Thyroid gland (tissue), 4 donors: ENCODE results near the gene AAGAB. TPM values are rescaled to one million over a fixed set of nuclear protein-coding genes. Genes with fewer than 3 reads are reported as not detected.

Experiments
- DNase-seq, 2 donors: peaks; one replicate each; pipeline ENCODE4 v3.0.0-alpha.2; 2019
- H3K27ac ChIP-seq, 3 donors: fragments of 200-600 bp; sonication (generic); 1 replicate in 2 of 3; 2 replicates in 1 of 3; pipeline ENCODE4 v1.5.1; 2016 to 2019; ENCODE audit warnings: mild to moderate bottlenecking in 1 of 3, moderate library complexity in 1 of 3
- H3K27me3 ChIP-seq: fragments of 200-600 bp; sonication (generic); one replicate; pipeline ENCODE4 v1.5.1; 2019
- H3K36me3 ChIP-seq, 2 donors: fragments of 200-600 bp; sonication (generic); one replicate each; pipeline ENCODE4 v1.5.1; 2016 to 2019
- H3K4me1 ChIP-seq, 2 donors: fragments of 200-600 bp; sonication (generic); one replicate each; pipeline ENCODE4 v1.5.1; 2017 to 2019
- H3K4me3 ChIP-seq, 3 donors: fragments of 200-600 bp; sonication (generic); replicated peaks in 1 of 3; 1 replicate in 2 of 3; 2 replicates in 1 of 3; pipeline ENCODE4 v1.5.1; 2016; ENCODE audit warnings: mild to moderate bottlenecking in 1 of 3
- H3K9me3 ChIP-seq: fragments of 200-600 bp; sonication (generic); one replicate; pipeline ENCODE4 v1.5.1; 2017
- CTCF ChIP-seq, 6 experiments: fragments of 200-600 bp in 3 of 6; fragments of 450-650 bp in 3 of 6; sonication (generic) in 3 of 6; IDR thresholded peaks; one replicate each; pipeline ENCODE4 v1.5.1; 2016 to 2019; ENCODE audit warnings: antibody characterized with exemption in 6 of 6, mild to moderate bottlenecking in 2 of 6, inconsistent platforms in 1 of 6, moderate library complexity in 1 of 6
- POLR2A ChIP-seq, 2 donors: fragments of 450-650 bp; IDR thresholded peaks; one replicate each; pipeline ENCODE4 v1.6.1; 2017; ENCODE audit warnings: antibody characterized with exemption in 2 of 2, mild to moderate bottlenecking in 2 of 2, moderate library complexity in 1 of 2
- WGBS, 2 donors: methylation state at CpG; one replicate each; pipeline ENCODE4 v1.1.5; 2017; 5-methylcytosine and 5-hydroxymethylcytosine counted together
- intact Hi-C: fragments of 100-400 bp; cut with DNase I; formaldehyde crosslinking; loops from one replicate; pipeline ENCODE4 v1.15.1; 2023
- total RNA-seq, 4 donors: library from RNA; depleted of rRNA; stranded (reverse); fragments of >200 nt; gene quantifications; one replicate each; pipeline ENCODE4 v1.2.3, GENCODE V29; 2016

Gene AAGAB
- total RNA-seq, 4 donors from 2014 or later, result 53.7 to 61.9 (median 54.6) TPM

- H3K36me3 ChIP-seq, result peaks cover 0 to 13% of the 10 kb centered on the region in 2 donors
- H3K9me3 ChIP-seq, result no peaks in the 10 kb centered on the region
- no peak for TF ChIP-seq CTCF (IDR thresholded peaks at IDR 0.05)
- TF ChIP-seq POLR2A (IDR thresholded peaks at IDR 0.05), result no peak
- H3K4me3 ChIP-seq, result no peak overlapping the region
- intact Hi-C loops, result no loop called here
- WGBS, 2 donors, result 95 to 96% methylated on average over 5 of the region's 5 CpGs
- H3K27me3 ChIP-seq, result no peaks in the 10 kb centered on the region
- no peak for DNase-seq
- peak overlapping the region in 2 of 3 donors; percentile 54 to 67 for H3K27ac ChIP-seq
- peaks cover 48 to 60% of the 10 kb centered on the region in 2 donors for H3K4me1 ChIP-seq
These were observed 93.0 kb downstream of the AAGAB start for GRCh38 chr15:67161412-67161811.

GRCh38 chr15:67158367-67158766 is 96.1 kb downstream of the AAGAB start:
- Histone ChIP-seq H3K27ac (peak overlapping the region in 2 of 3 donors; percentile 47 to 52), H3K4me1 (peaks cover 48 to 59% of the 10 kb centered on the region in 2 donors), H3K9me3 (no peaks in the 10 kb centered on the region), H3K27me3 (no peaks in the 10 kb centered on the region), H3K36me3 (no peaks in the 10 kb centered on the region), H3K4me3 (no peak overlapping the region)
- peak in 1 of 2 donors; percentile 8 for DNase-seq
- intact Hi-C loops, result no loop called here
- 67 to 70% methylated on average over 7 of the region's 7 CpGs for WGBS, 2 donors
- TF ChIP-seq CTCF (IDR thresholded peaks at IDR 0.05), result no peak

GRCh38 chr15:67157521-67158252 is 96.8 kb downstream of the AAGAB start:
- H3K27ac ChIP-seq, result peak overlapping the region in 2 of 3 donors; percentile 47 to 52
- H3K4me1 ChIP-seq, result peaks cover 49 to 61% of the 10 kb centered on the region in 2 donors
- H3K36me3 ChIP-seq, result no peaks in the 10 kb centered on the region
- H3K9me3 ChIP-seq, result no peaks in the 10 kb centered on the region
- intact Hi-C loops, result no loop called here
- no peak overlapping the region for H3K4me3 ChIP-seq
- TF ChIP-seq CTCF (IDR thresholded peaks at IDR 0.05), result no peak
- no peak for TF ChIP-seq POLR2A (IDR thresholded peaks at IDR 0.05)
- 74 to 79% methylated on average over 8 of the region's 8 CpGs for WGBS, 2 donors
- no peaks in the 10 kb centered on the region for H3K27me3 ChIP-seq
- peak in 1 of 2 donors; percentile 1 for DNase-seq

DNA sequence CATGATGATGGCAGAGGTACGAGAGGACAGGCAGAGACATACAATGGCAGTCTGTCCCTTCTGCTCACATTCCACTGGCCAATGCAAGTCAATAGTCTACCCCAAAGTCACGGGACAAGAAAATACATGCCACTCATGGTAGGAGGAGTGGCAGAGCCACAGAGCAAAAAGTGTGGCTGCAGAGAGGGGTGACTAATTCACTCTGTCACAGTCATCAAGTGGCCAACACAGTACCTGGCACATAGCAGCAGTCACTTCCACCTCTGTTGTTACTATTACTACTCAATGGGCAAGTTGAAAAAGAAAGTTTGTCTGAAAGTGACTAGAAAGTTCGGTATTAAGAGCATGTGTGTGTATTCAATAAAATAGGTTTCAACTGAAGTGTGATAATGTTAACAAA is 97.6 kb downstream of the AAGAB start:
- DNase-seq, result no peak
- H3K27ac ChIP-seq, result peak overlapping the region in 1 of 3 donors; percentile 17
- no peaks in the 10 kb centered on the region for H3K27me3 ChIP-seq
- intact Hi-C loops, result no loop called here
- no peak overlapping the region for H3K4me3 ChIP-seq
- H3K36me3 ChIP-seq, result no peaks in the 10 kb centered on the region
- H3K9me3 ChIP-seq, result no peaks in the 10 kb centered on the region
- 97 to 98% methylated on average over 3 of the region's 3 CpGs for WGBS, 2 donors
- no peak for TF ChIP-seq CTCF (IDR thresholded peaks at IDR 0.05)
- TF ChIP-seq POLR2A (IDR thresholded peaks at IDR 0.05), result no peak
- peaks cover 50 to 61% of the 10 kb centered on the region in 2 donors for H3K4me1 ChIP-seq

GRCh38 chr15:67156426-67156825 is 98.0 kb downstream of the AAGAB start:
- no peak for DNase-seq
- WGBS, 2 donors, result 97 to 100% methylated on average over 2 of the region's 2 CpGs
- Histone ChIP-seq H3K9me3 (no peaks in the 10 kb centered on the region), H3K4me3 (no peak overlapping the region), H3K36me3 (no peaks in the 10 kb centered on the region), H3K4me1 (peaks cover 48 to 61% of the 10 kb centered on the region in 2 donors), H3K27ac (no peak overlapping the region), H3K27me3 (no peaks in the 10 kb centered on the region)
- intact Hi-C loops, result no loop called here
- no peak for TF ChIP-seq POLR2A (IDR thresholded peaks at IDR 0.05)
